ENCODE measurements around the gene PRPF39.

The PRPF39 gene

DNA sequence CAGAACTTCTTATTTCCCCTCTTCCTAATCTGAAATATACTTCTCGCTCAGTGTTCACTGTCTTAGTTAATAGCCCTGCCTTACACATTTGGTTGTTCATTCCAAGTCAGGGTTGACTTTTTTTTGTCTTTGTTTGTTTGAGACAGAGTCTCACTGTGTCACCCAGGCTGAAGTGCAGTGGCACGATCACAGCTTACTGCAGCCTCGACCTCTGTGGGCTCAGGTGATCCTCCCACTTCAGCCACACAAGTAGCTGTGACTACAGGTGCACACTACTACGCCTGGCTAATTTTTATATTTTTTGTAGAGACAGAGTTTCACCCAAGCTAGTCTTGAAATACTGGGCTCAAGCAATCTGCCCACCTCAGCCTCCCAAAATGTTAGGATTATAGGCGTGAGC, 42.3 kb upstream of the PRPF39 start:
- no peak overlapping the region for H3K4me3 ChIP-seq (ENCODE audit: low read depth, low read length)
- TF ChIP-seq POLR2A (IDR thresholded peaks at IDR 0.05; ENCODE audit: extremely low read depth, insufficient read length) (no peak), MYC (IDR thresholded peaks at IDR 0.05; ENCODE audit: low read depth, low read length) (no peak)
- TF ChIP-seq, protein P1, sequence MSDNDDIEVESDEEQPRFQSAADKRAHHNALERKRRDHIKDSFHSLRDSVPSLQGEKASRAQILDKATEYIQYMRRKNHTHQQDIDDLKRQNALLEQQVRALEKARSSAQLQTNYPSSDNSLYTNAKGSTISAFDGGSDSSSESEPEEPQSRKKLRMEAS (IDR thresholded peaks at IDR 0.05; ENCODE audit: low read depth, low read length): no peak
- TF ChIP-seq, protein P2, sequence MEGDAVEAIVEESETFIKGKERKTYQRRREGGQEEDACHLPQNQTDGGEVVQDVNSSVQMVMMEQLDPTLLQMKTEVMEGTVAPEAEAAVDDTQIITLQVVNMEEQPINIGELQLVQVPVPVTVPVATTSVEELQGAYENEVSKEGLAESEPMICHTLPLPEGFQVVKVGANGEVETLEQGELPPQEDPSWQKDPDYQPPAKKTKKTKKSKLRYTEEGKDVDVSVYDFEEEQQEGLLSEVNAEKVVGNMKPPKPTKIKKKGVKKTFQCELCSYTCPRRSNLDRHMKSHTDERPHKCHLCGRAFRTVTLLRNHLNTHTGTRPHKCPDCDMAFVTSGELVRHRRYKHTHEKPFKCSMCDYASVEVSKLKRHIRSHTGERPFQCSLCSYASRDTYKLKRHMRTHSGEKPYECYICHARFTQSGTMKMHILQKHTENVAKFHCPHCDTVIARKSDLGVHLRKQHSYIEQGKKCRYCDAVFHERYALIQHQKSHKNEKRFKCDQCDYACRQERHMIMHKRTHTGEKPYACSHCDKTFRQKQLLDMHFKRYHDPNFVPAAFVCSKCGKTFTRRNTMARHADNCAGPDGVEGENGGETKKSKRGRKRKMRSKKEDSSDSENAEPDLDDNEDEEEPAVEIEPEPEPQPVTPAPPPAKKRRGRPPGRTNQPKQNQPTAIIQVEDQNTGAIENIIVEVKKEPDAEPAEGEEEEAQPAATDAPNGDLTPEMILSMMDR (IDR thresholded peaks at IDR 0.05; ENCODE audit: low read depth, low read length): no peak
- no peak for DNase-seq (ENCODE audit: low read depth)

DNA sequence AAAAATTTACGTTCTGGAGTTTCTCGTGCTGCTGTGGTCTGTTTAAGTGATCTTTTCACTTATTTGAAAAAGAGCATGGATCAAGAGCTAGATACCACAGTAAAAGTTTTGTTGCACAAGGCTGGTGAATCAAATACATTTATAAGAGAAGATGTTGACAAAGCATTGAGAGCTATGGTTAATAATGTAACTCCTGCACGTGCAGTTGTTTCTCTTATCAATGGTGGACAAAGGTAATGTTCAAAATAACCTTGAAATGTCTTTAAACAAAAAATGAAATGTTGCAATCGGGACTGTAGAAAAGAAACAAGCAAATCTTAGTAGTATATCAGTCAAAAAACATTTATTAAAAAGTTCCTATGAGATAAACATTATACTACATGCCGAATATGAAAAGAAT, 39.3 kb upstream of the PRPF39 start:
- TF ChIP-seq POLR2A (IDR thresholded peaks at IDR 0.05; ENCODE audit: extremely low read depth, insufficient read length) (no peak), MYC (IDR thresholded peaks at IDR 0.05; ENCODE audit: low read depth, low read length) (no peak)
- TF ChIP-seq, protein P1 (IDR thresholded peaks at IDR 0.05; ENCODE audit: low read depth, low read length): no peak
- TF ChIP-seq, protein P2 (IDR thresholded peaks at IDR 0.05; ENCODE audit: low read depth, low read length): no peak
- no peak overlapping the region for H3K4me3 ChIP-seq (ENCODE audit: low read depth, low read length)
- DNase-seq (ENCODE audit: low read depth): no peak

DNA sequence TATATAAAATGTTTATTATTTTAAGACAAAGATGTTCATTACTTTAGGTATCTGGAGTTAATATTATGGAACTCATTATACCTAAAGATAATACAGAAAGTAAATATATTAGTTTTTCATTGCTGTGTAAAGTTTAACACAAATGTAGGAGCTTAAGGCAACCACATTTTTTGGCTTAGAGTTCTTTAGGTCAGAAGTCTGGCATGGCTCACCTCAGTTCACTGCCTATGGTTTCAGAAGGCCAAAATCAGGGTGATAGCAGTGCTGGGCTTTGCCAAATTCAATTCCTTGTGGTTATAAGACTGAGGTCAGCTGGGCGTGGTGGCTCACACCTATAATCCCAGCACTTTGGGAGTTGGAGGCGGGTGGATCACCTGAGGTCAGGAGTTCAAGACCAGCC, 35.5 kb upstream of the PRPF39 start:
- no peak for DNase-seq (ENCODE audit: low read depth)
- no peak overlapping the region for H3K4me3 ChIP-seq (ENCODE audit: low read depth, low read length)
- TF ChIP-seq, protein P1 (IDR thresholded peaks at IDR 0.05; ENCODE audit: low read depth, low read length): no peak
- TF ChIP-seq MYC (IDR thresholded peaks at IDR 0.05; ENCODE audit: low read depth, low read length): no peak
- no peak for TF ChIP-seq POLR2A (IDR thresholded peaks at IDR 0.05; ENCODE audit: extremely low read depth, insufficient read length)
- TF ChIP-seq, protein P2 (IDR thresholded peaks at IDR 0.05; ENCODE audit: low read depth, low read length): no peak

DNA sequence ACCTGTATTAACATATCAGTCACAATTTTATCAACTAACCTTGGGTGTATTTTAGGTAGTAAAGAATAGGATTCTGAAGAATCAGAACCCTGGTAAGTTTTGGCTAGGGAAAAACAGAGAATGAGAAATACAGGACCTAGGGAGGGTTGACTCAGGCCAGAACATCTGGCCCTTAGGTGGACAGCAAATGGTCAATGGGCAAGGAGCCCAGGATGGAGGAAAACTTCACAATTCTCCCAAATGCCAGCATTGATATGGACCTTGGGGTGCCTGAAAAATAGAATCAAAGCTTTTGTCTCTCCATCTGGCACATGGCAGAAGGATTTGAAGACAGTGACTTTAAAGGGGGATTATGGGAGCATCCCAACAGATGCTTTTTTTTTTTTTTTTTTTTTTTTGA, 32.7 kb upstream of the PRPF39 start:
- no peak for DNase-seq (ENCODE audit: low read depth)
- TF ChIP-seq, protein P2 (IDR thresholded peaks at IDR 0.05; ENCODE audit: low read depth, low read length): no peak
- TF ChIP-seq MYC (IDR thresholded peaks at IDR 0.05; ENCODE audit: low read depth, low read length) (no peak), POLR2A (IDR thresholded peaks at IDR 0.05; ENCODE audit: extremely low read depth, insufficient read length) (no peak)
- TF ChIP-seq, protein P1 (IDR thresholded peaks at IDR 0.05; ENCODE audit: low read depth, low read length): no peak

DNA sequence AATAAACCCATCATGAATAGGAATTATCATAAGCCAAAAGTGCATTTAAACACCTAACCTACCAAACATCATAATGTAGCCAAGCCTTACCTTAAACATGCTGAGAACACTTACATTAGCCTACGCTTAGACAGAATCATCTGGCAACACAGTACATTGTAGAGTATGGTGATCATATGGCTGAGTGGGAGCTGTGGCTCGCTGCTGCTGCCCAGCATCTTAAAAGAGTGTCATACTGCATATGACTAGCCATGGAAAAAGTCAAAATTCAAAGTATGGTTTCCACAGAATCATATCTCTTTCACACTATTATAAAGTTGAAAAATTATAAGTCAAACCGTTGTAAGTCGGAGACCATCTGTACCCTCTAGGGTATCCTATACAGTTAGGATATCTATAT, 32.0 kb upstream of the PRPF39 start:
- DNase-seq (ENCODE audit: low read depth): no peak
- H3K4me3 ChIP-seq (ENCODE audit: low read depth, low read length): no peak overlapping the region
- TF ChIP-seq, protein P1 (IDR thresholded peaks at IDR 0.05; ENCODE audit: low read depth, low read length): no peak
- TF ChIP-seq POLR2A (IDR thresholded peaks at IDR 0.05; ENCODE audit: extremely low read depth, insufficient read length): no peak
- TF ChIP-seq MYC (IDR thresholded peaks at IDR 0.05; ENCODE audit: low read depth, low read length): no peak
- TF ChIP-seq, protein P2 (IDR thresholded peaks at IDR 0.05; ENCODE audit: low read depth, low read length): no peak

More for the DNA sequence above, 32.7 kb upstream of the PRPF39 start:
- no peak overlapping the region for H3K4me3 ChIP-seq (ENCODE audit: low read depth, low read length)

DNA sequence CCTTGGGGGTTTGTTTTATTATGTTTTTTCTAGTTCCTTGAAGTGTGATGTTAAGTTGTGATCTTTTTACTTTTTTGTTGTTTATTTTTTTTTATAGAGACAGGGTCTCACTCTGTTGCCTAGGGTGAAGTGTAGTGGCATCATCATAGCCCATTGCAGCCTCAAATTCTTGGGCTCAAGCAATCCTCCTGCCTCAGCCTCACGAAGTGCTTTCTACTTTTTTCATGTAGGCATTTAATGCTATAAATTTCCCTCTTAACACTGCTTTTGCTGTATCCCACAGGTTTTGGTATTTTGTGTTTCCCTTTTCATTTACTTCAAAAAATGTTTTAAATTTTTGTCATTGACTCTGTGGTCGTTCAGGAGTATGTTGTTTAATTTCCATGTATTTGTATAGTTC, 26.6 kb upstream of the PRPF39 start:
- TF ChIP-seq, protein P2 (IDR thresholded peaks at IDR 0.05; ENCODE audit: low read depth, low read length): no peak
- TF ChIP-seq, protein P1 (IDR thresholded peaks at IDR 0.05; ENCODE audit: low read depth, low read length): no peak
- no peak for TF ChIP-seq POLR2A (IDR thresholded peaks at IDR 0.05; ENCODE audit: extremely low read depth, insufficient read length)
- TF ChIP-seq MYC (IDR thresholded peaks at IDR 0.05; ENCODE audit: low read depth, low read length): no peak
- H3K4me3 ChIP-seq (ENCODE audit: low read depth, low read length): no peak overlapping the region
- no peak for DNase-seq (ENCODE audit: low read depth)

Data from NB4 (cell line).